Coronary artery (tissue), 2 donors: Measurements from ENCODE around the gene KRT71.

Experiments used
- DNase-seq: peaks from one replicate; pipeline ENCODE4 v3.0.0-alpha.2; 2017; ENCODE audit warnings: low spot score
- H3K27ac ChIP-seq, 2 donors: fragments of 200-600 bp; sonication (generic); one replicate each; pipeline ENCODE4 v1.5.1; 2016 to 2019
- H3K4me3 ChIP-seq: fragments of 200-600 bp; sonication (generic); 2 replicates; pipeline ENCODE4 v1.5.1; 2016; ENCODE audit warnings: mild to moderate bottlenecking, moderate library complexity
- TF ChIP-seq, protein P1 (sequence below): fragments of 200-600 bp; sonication (generic); IDR thresholded peaks from one replicate; pipeline ENCODE4 v1.5.1; 2019; ENCODE audit warnings: antibody characterized with exemption

Gene KRT71

GRCh38 chr12:52564582-52564981 lies 11.6 kb upstream of the KRT71 start:
- no peak overlapping the region for H3K27ac ChIP-seq
- TF ChIP-seq, protein P1, sequence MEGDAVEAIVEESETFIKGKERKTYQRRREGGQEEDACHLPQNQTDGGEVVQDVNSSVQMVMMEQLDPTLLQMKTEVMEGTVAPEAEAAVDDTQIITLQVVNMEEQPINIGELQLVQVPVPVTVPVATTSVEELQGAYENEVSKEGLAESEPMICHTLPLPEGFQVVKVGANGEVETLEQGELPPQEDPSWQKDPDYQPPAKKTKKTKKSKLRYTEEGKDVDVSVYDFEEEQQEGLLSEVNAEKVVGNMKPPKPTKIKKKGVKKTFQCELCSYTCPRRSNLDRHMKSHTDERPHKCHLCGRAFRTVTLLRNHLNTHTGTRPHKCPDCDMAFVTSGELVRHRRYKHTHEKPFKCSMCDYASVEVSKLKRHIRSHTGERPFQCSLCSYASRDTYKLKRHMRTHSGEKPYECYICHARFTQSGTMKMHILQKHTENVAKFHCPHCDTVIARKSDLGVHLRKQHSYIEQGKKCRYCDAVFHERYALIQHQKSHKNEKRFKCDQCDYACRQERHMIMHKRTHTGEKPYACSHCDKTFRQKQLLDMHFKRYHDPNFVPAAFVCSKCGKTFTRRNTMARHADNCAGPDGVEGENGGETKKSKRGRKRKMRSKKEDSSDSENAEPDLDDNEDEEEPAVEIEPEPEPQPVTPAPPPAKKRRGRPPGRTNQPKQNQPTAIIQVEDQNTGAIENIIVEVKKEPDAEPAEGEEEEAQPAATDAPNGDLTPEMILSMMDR = no peak
- no peak for DNase-seq
- no peak overlapping the region for H3K4me3 ChIP-seq

- DNase-seq = no peak
- Histone ChIP-seq H3K4me3 (no peak overlapping the region), H3K27ac (no peak overlapping the region)
- TF ChIP-seq, protein P1 = no peak
Measured at GRCh38 chr12:52561880-52562449, 9.0 kb upstream of the KRT71 start.

- Histone ChIP-seq H3K4me3 (no peak overlapping the region), H3K27ac (no peak overlapping the region)
- no peak for DNase-seq
- TF ChIP-seq, protein P1 = no peak
Measured at GRCh38 chr12:52559979-52560378, 7.0 kb upstream of the KRT71 start.

GRCh38 chr12:52558781-52559445 lies 6.0 kb upstream of the KRT71 start:
- TF ChIP-seq, protein P1 = no peak
- Histone ChIP-seq H3K4me3 (no peak overlapping the region), H3K27ac (no peak overlapping the region)
- no peak for DNase-seq

GRCh38 chr12:52557476-52557875 lies 4.5 kb upstream of the KRT71 start:
- H3K27ac ChIP-seq = no peak overlapping the region
- H3K4me3 ChIP-seq = no peak overlapping the region
- TF ChIP-seq, protein P1 = no peak
- no peak for DNase-seq

- TF ChIP-seq, protein P1 = no peak
- H3K27ac ChIP-seq = no peak overlapping the region
Measured at GRCh38 chr12:52555577-52555976, 2.6 kb upstream of the KRT71 start.

DNA sequence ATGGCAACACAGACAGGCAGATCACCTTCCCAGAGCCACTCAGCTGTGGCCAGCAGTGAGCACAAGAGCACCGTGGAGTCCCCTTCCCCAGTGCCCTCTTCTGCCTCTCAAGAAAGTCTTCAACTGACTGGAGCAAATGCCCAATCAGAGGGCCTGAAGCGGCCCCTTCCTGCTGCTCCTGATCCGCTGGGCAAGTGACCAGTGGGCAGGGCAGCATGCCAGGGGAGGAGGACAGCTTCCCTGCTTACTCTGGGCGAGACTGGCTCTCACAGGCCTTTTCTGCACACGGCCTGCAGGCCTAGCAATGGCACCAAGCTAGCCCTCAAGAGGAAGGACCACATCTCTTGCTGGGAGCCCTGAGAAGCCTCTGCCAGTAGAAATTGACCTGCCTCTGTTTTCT lies 890 bp downstream of the KRT71 start:
- no peak overlapping the region for H3K27ac ChIP-seq
- TF ChIP-seq, protein P1 = no peak
- no peak overlapping the region for H3K4me3 ChIP-seq
- DNase-seq = no peak

More at GRCh38 chr12:52555577-52555976, 2.6 kb upstream of the KRT71 start:
- no peak overlapping the region for H3K4me3 ChIP-seq
- no peak for DNase-seq
